IMR-90 (cell line): ENCODE data around the gene CWF19L1. TPM values are rescaled to one million over a fixed set of nuclear protein-coding genes. Genes with fewer than 3 reads are reported as not detected.
A peak's percentile ranks its signal among the peaks of the same experiment; 100 is the strongest.

Source experiments
- ATAC-seq: fragments of 200-7000 bp; cut with Tn5 transposase; 2 replicates; pipeline ENCODE4 v1.9.1; 2020; ENCODE audit warnings: low read depth, mild to moderate bottlenecking, moderate library complexity
- BruUV-seq: library from RNA; stranded (reverse); fragments of 400-500 nt; replicated peaks from 2 replicates; lab custom pipeline; 2021; lab: Mats Ljungman, UMichigan
- CTCF ChIA-PET: fragments of 300-600 bp; formaldehyde crosslinking; extraction: SDS; loops from one replicate; lab custom pipeline; 2021; ENCODE audit warnings: antibody characterized with exemption; lab: Yijun Ruan, JAX
- POLR2A ChIA-PET: fragments of 300-600 bp; sonication (Branson Sonifier 250); formaldehyde crosslinking; loops from one replicate; lab custom pipeline; 2022; ENCODE audit warnings: antibody characterized with exemption; ENCODE audit not compliant: unreplicated experiment; lab: Charles Lee
- DNase-seq: peaks from one replicate; pipeline ENCODE4 v3.0.0; 2013
- H2AFZ ChIP-seq: replicated peaks from 2 replicates; pipeline ENCODE3; 2013; ENCODE audit warnings: low read length, mild to moderate bottlenecking; ENCODE audit not compliant: poor library complexity
- H2AK5ac ChIP-seq: 2 replicates; pipeline ENCODE4 v1.6.1; 2013; ENCODE audit warnings: low read depth, low read length, inconsistent platforms
- H2AK9ac ChIP-seq: replicated peaks from 2 replicates; pipeline ENCODE3; 2013; ENCODE audit warnings: mild to moderate bottlenecking, low read depth, low read length, moderate library complexity; ENCODE audit not compliant: poor library complexity
- H2BK120ac ChIP-seq: 2 replicates; pipeline ENCODE4 v1.6.1; 2013; ENCODE audit warnings: low read depth, low read length, inconsistent platforms
- H2BK15ac ChIP-seq: 3 replicates; pipeline ENCODE4 v1.6.1; 2013; ENCODE audit warnings: low read depth, low read length, inconsistent platforms
- H2BK20ac ChIP-seq: 2 replicates; pipeline ENCODE4 v1.6.1; 2013; ENCODE audit warnings: low read depth, mild to moderate bottlenecking, inconsistent platforms, low read length, moderate library complexity
- H2BK5ac ChIP-seq: 2 replicates; pipeline ENCODE4 v1.6.1; 2013; ENCODE audit warnings: mild to moderate bottlenecking, low read depth, low read length, inconsistent platforms; ENCODE audit not compliant: poor library complexity, severe bottlenecking
- H3K14ac ChIP-seq: replicated peaks from 2 replicates; pipeline ENCODE4 v1.6.1; 2013; ENCODE audit warnings: low read depth, low read length, inconsistent platforms
- H3K18ac ChIP-seq: 2 replicates; pipeline ENCODE4 v1.6.1; 2013; ENCODE audit warnings: low read depth, low read length, control low read depth
- H3K23ac ChIP-seq: 2 replicates; pipeline ENCODE4 v1.6.1; 2013; ENCODE audit warnings: low read depth, low read length, inconsistent platforms
- H3K27ac ChIP-seq: 2 replicates; pipeline ENCODE4 v1.5.1; 2013; ENCODE audit warnings: mild to moderate bottlenecking, control low read depth, low read length; ENCODE audit not compliant: insufficient read depth
- H3K27me3 ChIP-seq: 2 replicates; pipeline ENCODE4 v1.6.1; 2013; ENCODE audit warnings: low read length; ENCODE audit not compliant: control insufficient read depth, insufficient read depth
- H3K36me3 ChIP-seq: 2 replicates; pipeline ENCODE4 v1.6.1; 2013; ENCODE audit warnings: low read length, mixed read lengths; ENCODE audit not compliant: control insufficient read depth, insufficient read depth
- H3K4ac ChIP-seq: 2 replicates; pipeline ENCODE4 v1.6.1; 2013; ENCODE audit warnings: low read depth, low read length, inconsistent platforms
- H3K4me1 ChIP-seq: 2 replicates; pipeline ENCODE4 v1.6.1; 2013; ENCODE audit warnings: low read length, mixed read lengths; ENCODE audit not compliant: control insufficient read depth, insufficient read depth
- H3K4me2 ChIP-seq: 2 replicates; pipeline ENCODE4 v1.6.1; 2013; ENCODE audit warnings: low read depth, mild to moderate bottlenecking, control low read depth, low read length, moderate library complexity
- H3K4me3 ChIP-seq: 2 replicates; pipeline ENCODE4 v1.5.1; 2013; ENCODE audit warnings: low read depth, mild to moderate bottlenecking, control low read depth, low read length, moderate library complexity; ENCODE audit not compliant: insufficient read depth
- H3K56ac ChIP-seq: 2 replicates; pipeline ENCODE4 v1.6.1; 2013; ENCODE audit warnings: low read length, inconsistent platforms; ENCODE audit not compliant: insufficient read depth; ENCODE audit errors: extremely low read depth
- H3K79me1 ChIP-seq, 2 experiments: 2 replicates each; pipeline ENCODE4 v1.6.1; 2013; ENCODE audit warnings: low read length in 2 of 2, inconsistent platforms in 1 of 2, low read depth in 1 of 2
- H3K9ac ChIP-seq: 2 replicates; pipeline ENCODE4 v1.6.1; 2013; ENCODE audit warnings: low read depth, low read length, control low read depth
- H3K9me1 ChIP-seq: 2 replicates; pipeline ENCODE4 v1.6.1; 2013; ENCODE audit warnings: low read length, inconsistent platforms; ENCODE audit not compliant: insufficient read depth
- H3K9me3 ChIP-seq: 2 replicates; pipeline ENCODE4 v1.6.1; 2013; ENCODE audit warnings: low read length; ENCODE audit not compliant: control insufficient read depth, insufficient read depth
- H4K20me1 ChIP-seq: 2 replicates; pipeline ENCODE4 v1.6.1; 2013; ENCODE audit warnings: low read length, inconsistent platforms; ENCODE audit not compliant: insufficient read depth
- H4K5ac ChIP-seq: 2 replicates; pipeline ENCODE4 v1.6.1; 2013; ENCODE audit warnings: mild to moderate bottlenecking, low read depth, low read length, control low read depth
- H4K8ac ChIP-seq, 2 experiments: 2 replicates each; pipeline ENCODE4 v1.6.1; 2013; ENCODE audit warnings: low read depth in 2 of 2, low read length in 2 of 2, control low read depth in 1 of 2, inconsistent platforms in 1 of 2
- H4K91ac ChIP-seq: 2 replicates; pipeline ENCODE4 v1.6.1; 2013; ENCODE audit warnings: low read depth, low read length, inconsistent platforms; ENCODE audit not compliant: insufficient read depth
- BHLHE40 ChIP-seq: fragments of 150-350 bp; IDR thresholded peaks from 2 replicates; pipeline ENCODE4 v1.6.1; 2016; ENCODE audit warnings: mild to moderate bottlenecking, low read depth, low read length
- CEBPB ChIP-seq: IDR thresholded peaks from 2 replicates; pipeline ENCODE4 v1.6.1; 2012; ENCODE audit warnings: low read depth, low read length, improper control_type of control experiment
- WGBS, 2 experiments: methylation state at CpG; one replicate each; pipeline versions ENCODE4 v1.1.5 to v1.1.7; 2013; ENCODE audit warnings: missing lambda C conversion rate in 2 of 2; ENCODE audit not compliant: insufficient read length in 1 of 2; ENCODE audit errors: extremely low coverage in 2 of 2; 5-methylcytosine and 5-hydroxymethylcytosine counted together
- dilution Hi-C: fragments of 300-500 bp; cut with HindIII; formaldehyde crosslinking; loops from one replicate; pipeline ENCODE4 v1.14.3; 2018; ENCODE audit warnings: low sequenced_read_pairs; ENCODE audit not compliant: unreplicated experiment
- in situ Hi-C: fragments of 300-500 bp; cut with MboI; formaldehyde crosslinking; loops from 3 replicates; pipeline ENCODE4 v1.14.3; 2019; ENCODE audit warnings: low sequenced_read_pairs, inconsistent platforms, mixed read lengths
- intact Hi-C: fragments of 100-400 bp; cut with micrococcal nuclease; formaldehyde crosslinking; loops from 2 replicates; pipeline ENCODE4 v1.10.0; 2022
- polyA plus RNA-seq, 3 experiments: library from polyadenylated mRNA; depleted of rRNA; stranded (reverse); fragments of >200 nt; gene quantifications; 2 replicates each; pipeline ENCODE4 v1.2.3, GENCODE V29; 2012; ENCODE audit warnings: low replicate concordance in 1 of 3
- total RNA-seq: library from RNA; depleted of rRNA; stranded (reverse); fragments of >200 nt; gene quantifications from 2 replicates; pipeline ENCODE4 v1.2.3, GENCODE V29; 2012

Gene CWF19L1
- total and polyA plus RNA-seq, 2 of the 4 experiments (the other 2 are of a cell fraction): 10.2 to 30.8 TPM

DNA sequence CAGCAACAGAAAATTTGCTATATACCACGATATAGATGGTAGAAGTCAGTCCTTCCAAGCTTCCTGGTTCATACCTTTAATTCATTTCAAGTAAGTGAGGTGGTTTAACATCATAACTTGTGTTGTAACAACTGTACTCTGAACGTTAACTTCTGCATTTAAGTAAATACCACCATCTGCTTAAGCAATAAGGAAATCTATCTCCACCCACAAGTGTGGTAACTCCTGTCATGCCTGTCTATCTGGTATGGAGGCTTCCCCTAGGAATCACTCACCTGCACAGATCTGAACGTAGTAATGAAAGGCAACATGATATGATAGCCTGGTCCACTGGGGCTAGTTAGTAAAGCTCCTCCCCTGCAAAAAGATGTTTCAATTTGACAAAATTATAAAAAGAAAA lies 84.0 kb downstream of the CWF19L1 start:
- POLR2A ChIA-PET: interaction anchor here (0.6 kb wide), 1 partner anchor 1635 kb away, joined by 3 read pairs; the partner anchor contains the start of gene OGA
- Histone ChIP-seq H2BK20ac (no peak overlapping the region), H3K56ac (no peak overlapping the region), H2AK5ac (no peak overlapping the region), H3K4me1 (peaks cover 6% of the 10 kb centered on the region), H2BK5ac (no peak overlapping the region), H2BK15ac (no peak overlapping the region), H3K36me3 (peaks cover 2% of the 10 kb centered on the region; the same call in 1 of the 2 replicates), H3K9ac (no peak overlapping the region), H3K18ac (no peak overlapping the region), H4K8ac (no peak overlapping the region), H2AK9ac (no peak overlapping the region), H3K27ac (no peak overlapping the region), H3K4me2 (no peak overlapping the region), H4K91ac (no peak overlapping the region), H3K4ac (no peak overlapping the region), H2BK120ac (no peak overlapping the region), H3K14ac (no peak overlapping the region), H3K27me3 (no peaks in the 10 kb centered on the region), H3K9me3 (no peaks in the 10 kb centered on the region), H3K4me3 (no peak overlapping the region), H4K20me1 (no peaks in the 10 kb centered on the region; the same call in 1 of the 2 replicates), H3K9me1 (no peaks in the 10 kb centered on the region; the same call in 1 of the 2 replicates), H4K5ac (no peak overlapping the region), H3K79me1 (peaks cover 20 to 41% of the 10 kb centered on the region in 2 experiments), H2AFZ (no peak overlapping the region), H3K23ac (no peak overlapping the region)
- DNase-seq: peak; percentile 10
- in situ Hi-C loops (loop anchor here (10.0 kb wide), 1 partner anchor 339 kb away; no protein-coding TSS in a partner anchor), intact Hi-C loops (loop anchor here (10.0 kb wide), 1 partner anchor 449 kb away; the partner anchor contains the start of genes COX15 and CUTC), dilution Hi-C loops (no loop called here)
- TF ChIP-seq BHLHE40 (no peak), CEBPB (0 out of 2 replicates have a peak, but pooled peaks have one; percentile 13)
- no CpG with 5 or more reads among the region's 3 CpGs for WGBS, 2 experiments
- BruUV-seq: no TSS peak
- no peak for ATAC-seq
- CTCF ChIA-PET: no interaction called here
